T-helper 2 cell treated with Interferon-gamma antibody and Interleukin-4, amounts not matched to agents 5 μg/mL and 100 μg/mL, for 36 hours (primary cell): ENCODE data around the gene GLRX2.
"Not testable (repeated sequence)": the region's sequence is repeated elsewhere in the genome, so short reads cannot be mapped to it uniquely, and the experiment has no call there.

ENCODE experiments used
- DNase-seq: peaks from one replicate; pipeline ENCODE4 v3.0.0; 2021; ENCODE audit warnings: low spot score
- H3K27ac Mint-ChIP-seq: one replicate; pipeline ENCODE4 v1.8.0; 2021; ENCODE audit warnings: mild to moderate bottlenecking, mixed read lengths
- H3K27me3 Mint-ChIP-seq: one replicate; pipeline ENCODE4 v1.8.0; 2021; ENCODE audit warnings: low read depth, mixed read lengths
- H3K36me3 Mint-ChIP-seq: one replicate; pipeline ENCODE4 v1.8.0; 2021; ENCODE audit warnings: low read depth, mixed read lengths
- H3K4me1 Mint-ChIP-seq: one replicate; pipeline ENCODE4 v1.8.0; 2021; ENCODE audit warnings: low read depth, mixed read lengths
- H3K4me3 Mint-ChIP-seq: one replicate; pipeline ENCODE4 v1.8.0; 2022; ENCODE audit warnings: mild to moderate bottlenecking, moderate library complexity, mixed read lengths
- H3K9me3 Mint-ChIP-seq: one replicate; pipeline ENCODE4 v1.8.0; 2021; ENCODE audit warnings: mixed read lengths

Gene GLRX2

DNA sequence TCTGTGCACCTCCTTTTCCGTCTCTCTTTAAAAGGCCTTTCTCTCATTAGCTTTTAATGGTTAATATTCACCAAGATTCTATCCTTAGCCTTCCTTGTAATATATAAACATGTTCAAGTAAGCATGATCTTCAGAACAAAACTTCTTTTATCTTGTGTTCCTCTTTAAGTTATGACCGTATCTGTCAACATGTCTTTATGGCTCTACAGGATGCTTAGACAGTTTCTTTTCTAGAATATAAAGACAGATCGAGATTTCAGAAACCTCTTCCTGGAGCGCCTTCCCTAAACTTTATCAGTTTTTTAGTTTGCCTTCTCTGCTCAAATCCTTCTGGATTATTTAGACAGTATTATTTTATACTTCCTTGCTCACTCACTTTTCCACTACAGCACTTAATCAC lies 38.6 kb downstream of the GLRX2 start:
- no peak overlapping the region for H3K4me3 Mint-ChIP-seq
- no peak overlapping the region for H3K27ac Mint-ChIP-seq
- H3K4me1 Mint-ChIP-seq, result peaks cover 48% of the 10 kb centered on the region
- H3K9me3 Mint-ChIP-seq, result no peaks in the 10 kb centered on the region
- H3K27me3 Mint-ChIP-seq, result no peaks in the 10 kb centered on the region
- peaks cover 20% of the 10 kb centered on the region for H3K36me3 Mint-ChIP-seq
- DNase-seq, result no peak

GRCh38 chr1:193065954-193066353 lies 39.3 kb downstream of the GLRX2 start:
- H3K36me3 Mint-ChIP-seq, result peaks cover 20% of the 10 kb centered on the region
- DNase-seq, result no peak
- H3K27ac Mint-ChIP-seq, result no peak overlapping the region
- H3K9me3 Mint-ChIP-seq, result no peaks in the 10 kb centered on the region
- peaks cover 50% of the 10 kb centered on the region for H3K4me1 Mint-ChIP-seq
- H3K27me3 Mint-ChIP-seq, result no peaks in the 10 kb centered on the region
- no peak overlapping the region for H3K4me3 Mint-ChIP-seq

DNA sequence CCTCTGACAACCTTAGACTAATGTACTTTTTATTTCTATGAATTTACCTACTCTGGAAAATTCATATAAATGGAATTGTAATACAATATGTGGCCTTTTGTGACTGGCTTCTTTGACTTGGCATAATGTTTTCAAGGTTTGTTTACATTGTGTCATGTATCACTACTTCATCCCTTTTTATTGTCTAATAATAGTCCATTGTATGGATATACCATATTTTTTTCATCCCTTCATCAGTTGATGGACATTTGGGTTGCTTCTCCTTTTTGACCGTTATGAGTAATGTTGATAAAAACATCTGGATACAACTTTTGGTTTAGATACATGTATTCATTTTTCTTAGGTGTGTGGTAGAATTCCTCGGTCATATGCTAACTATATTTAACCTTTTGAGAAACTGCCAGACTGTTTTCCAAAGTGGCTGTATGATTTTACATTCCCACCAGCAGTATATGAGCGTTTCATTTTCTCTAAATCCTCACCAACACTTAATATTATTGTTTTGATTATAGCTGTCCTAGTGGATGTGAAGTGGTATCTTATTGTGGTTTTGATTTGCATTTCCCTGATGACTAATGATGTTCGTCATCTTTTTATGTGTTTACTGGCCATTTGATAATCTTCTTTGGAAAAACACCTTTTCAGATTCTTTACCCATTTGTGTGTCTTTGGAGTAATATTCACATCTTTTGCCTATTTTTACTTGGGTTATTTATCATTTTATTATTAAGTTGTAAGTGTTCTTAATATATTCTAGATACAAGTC lies 42.3 kb downstream of the GLRX2 start:
- Mint-ChIP-seq H3K4me1 (peaks cover 50% of the 10 kb centered on the region), H3K27me3 (no peaks in the 10 kb centered on the region), H3K36me3 (peaks cover 24% of the 10 kb centered on the region), H3K9me3 (no peaks in the 10 kb centered on the region), H3K4me3 (no peak overlapping the region), H3K27ac (no peak overlapping the region)
- DNase-seq, result no peak

- peak overlapping the region; percentile 38 for H3K27ac Mint-ChIP-seq
- DNase-seq, result no peak
- H3K9me3 Mint-ChIP-seq, result no peaks in the 10 kb centered on the region
- H3K27me3 Mint-ChIP-seq, result no peaks in the 10 kb centered on the region
- H3K4me1 Mint-ChIP-seq, result peaks cover 52% of the 10 kb centered on the region
- peak overlapping the region; percentile 92 for H3K4me3 Mint-ChIP-seq
- H3K36me3 Mint-ChIP-seq, result peaks cover 29% of the 10 kb centered on the region
Measured at GRCh38 chr1:193060938-193061337, 44.3 kb downstream of the GLRX2 start.

- H3K9me3 Mint-ChIP-seq, result no peaks in the 10 kb centered on the region
- peaks cover 48% of the 10 kb centered on the region for H3K4me1 Mint-ChIP-seq
- no peaks in the 10 kb centered on the region for H3K27me3 Mint-ChIP-seq
- peak overlapping the region; percentile 92 for H3K4me3 Mint-ChIP-seq
- no peak for DNase-seq
- H3K36me3 Mint-ChIP-seq, result peaks cover 29% of the 10 kb centered on the region
- H3K27ac Mint-ChIP-seq, result peak overlapping the region; percentile 99
Measured at GRCh38 chr1:193060406-193060805, 44.8 kb downstream of the GLRX2 start.

DNA sequence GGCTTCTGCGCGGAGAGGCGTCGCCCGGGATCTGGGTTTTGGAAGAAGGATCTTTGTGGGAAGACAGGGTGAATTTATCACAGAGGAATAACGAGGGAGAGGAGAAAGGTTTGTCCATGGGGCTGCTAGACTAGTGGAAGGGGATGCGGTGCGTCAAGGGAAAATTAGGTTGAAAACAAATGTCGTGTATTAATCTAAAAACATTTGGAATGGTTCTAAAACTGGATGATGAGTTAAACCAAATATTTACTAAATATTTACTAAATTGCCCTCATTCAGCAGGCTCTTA lies 45.2 kb downstream of the GLRX2 start:
- H3K27me3 Mint-ChIP-seq, result no peaks in the 10 kb centered on the region
- no peak for DNase-seq
- peak overlapping the region; percentile 99 for H3K27ac Mint-ChIP-seq
- H3K9me3 Mint-ChIP-seq, result no peaks in the 10 kb centered on the region
- peaks cover 29% of the 10 kb centered on the region for H3K36me3 Mint-ChIP-seq
- peaks cover 44% of the 10 kb centered on the region for H3K4me1 Mint-ChIP-seq
- H3K4me3 Mint-ChIP-seq, result peak overlapping the region; percentile 92

- peak within 1 kb of the TSS; percentile 92 for H3K4me3 Mint-ChIP-seq
- H3K9me3 Mint-ChIP-seq, result no peaks in the 10 kb centered on the region
- peaks cover 45% of the 10 kb centered on the region for H3K4me1 Mint-ChIP-seq
- H3K27me3 Mint-ChIP-seq, result no peaks in the 10 kb centered on the region
- DNase-seq, result peak; percentile 97
- peaks cover 31% of the 10 kb centered on the region for H3K36me3 Mint-ChIP-seq
- peak within 1 kb of the TSS; percentile 99 for H3K27ac Mint-ChIP-seq
Measured at GRCh38 chr1:193059282-193060114, 45.7 kb downstream of the GLRX2 start, which contains the start of the genes RO60 and UCHL5. Gene RO60, plus strand, starts transcription at chr1:193059612. Its CDS starts 9,443 bp downstream, at chr1:193069055. Gene UCHL5, minus strand, starts transcription at chr1:193059360. Its CDS starts 100 bp downstream, at chr1:193059260.

- peak; percentile 79 for DNase-seq
- peak overlapping the region; percentile 99 for H3K27ac Mint-ChIP-seq
- peaks cover 47% of the 10 kb centered on the region for H3K4me1 Mint-ChIP-seq
- H3K4me3 Mint-ChIP-seq, result peak overlapping the region; percentile 92
- peaks cover 30% of the 10 kb centered on the region for H3K36me3 Mint-ChIP-seq
- no peaks in the 10 kb centered on the region for H3K27me3 Mint-ChIP-seq
- H3K9me3 Mint-ChIP-seq, result no peaks in the 10 kb centered on the region
Measured at GRCh38 chr1:193058529-193059281, 46.5 kb downstream of the GLRX2 start.

DNA sequence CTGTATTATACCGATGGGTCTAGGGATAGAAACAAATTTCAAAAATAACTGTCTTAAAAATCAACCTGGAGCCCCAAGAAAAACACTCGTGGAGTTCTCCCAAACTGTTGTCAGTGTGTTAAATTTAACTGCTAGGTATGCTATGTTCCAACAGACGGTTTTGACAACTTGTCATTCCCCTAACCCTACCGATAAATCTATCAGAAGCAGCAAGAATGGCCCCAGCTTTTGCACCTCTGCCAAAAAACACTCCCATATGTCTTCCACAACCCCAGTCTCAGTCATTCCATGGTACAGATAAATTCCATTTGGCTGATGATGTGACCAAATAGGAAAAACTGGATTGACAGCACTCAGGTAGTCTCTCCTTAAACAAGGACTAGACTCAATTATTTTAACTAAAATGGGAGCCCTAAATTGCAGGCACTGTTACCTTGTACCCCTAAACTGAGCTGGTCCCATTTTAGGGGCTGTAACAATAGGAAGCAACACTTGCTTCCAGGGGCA lies 51.0 kb downstream of the GLRX2 start:
- H3K4me1 Mint-ChIP-seq, result peaks cover 34% of the 10 kb centered on the region
- DNase-seq, result no peak
- no peaks in the 10 kb centered on the region for H3K9me3 Mint-ChIP-seq
- H3K36me3 Mint-ChIP-seq, result peaks cover 20% of the 10 kb centered on the region
- no peaks in the 10 kb centered on the region for H3K27me3 Mint-ChIP-seq
- no peak overlapping the region for H3K27ac Mint-ChIP-seq
- H3K4me3 Mint-ChIP-seq, result no peak overlapping the region

- not testable (repeated sequence) for H3K4me3 Mint-ChIP-seq, H3K9me3 Mint-ChIP-seq, DNase-seq, H3K27ac Mint-ChIP-seq, H3K27me3 Mint-ChIP-seq
- Mint-ChIP-seq H3K4me1 (peaks cover 12% of the 10 kb centered on the region), H3K36me3 (peaks cover 27% of the 10 kb centered on the region)
Measured at GRCh38 chr1:193048913-193049312, 56.3 kb downstream of the GLRX2 start.
